Uterus (tissue), 2 donors: ENCODE data around the gene NPIPA8.
"Not testable (repeated sequence)": the region's sequence is repeated elsewhere in the genome, so short reads cannot be mapped to it uniquely, and the experiment has no call there.

Source experiments
- POLR2A ChIP-seq, 2 donors: fragments of 450-650 bp; IDR thresholded peaks; one replicate each; pipeline ENCODE4 v1.6.1; 2016; ENCODE audit warnings: antibody characterized with exemption in 2 of 2, mild to moderate bottlenecking in 1 of 2, moderate library complexity in 1 of 2
- TF ChIP-seq, protein P1 (sequence below), 4 experiments: fragments of 200-600 bp in 2 of 4; fragments of 450-650 bp in 2 of 4; sonication (generic) in 2 of 4; IDR thresholded peaks; one replicate each; pipeline ENCODE4 v1.5.1; 2016 to 2019; ENCODE audit warnings: antibody characterized with exemption in 4 of 4, mild to moderate bottlenecking in 2 of 4, moderate library complexity in 1 of 4

DNA sequence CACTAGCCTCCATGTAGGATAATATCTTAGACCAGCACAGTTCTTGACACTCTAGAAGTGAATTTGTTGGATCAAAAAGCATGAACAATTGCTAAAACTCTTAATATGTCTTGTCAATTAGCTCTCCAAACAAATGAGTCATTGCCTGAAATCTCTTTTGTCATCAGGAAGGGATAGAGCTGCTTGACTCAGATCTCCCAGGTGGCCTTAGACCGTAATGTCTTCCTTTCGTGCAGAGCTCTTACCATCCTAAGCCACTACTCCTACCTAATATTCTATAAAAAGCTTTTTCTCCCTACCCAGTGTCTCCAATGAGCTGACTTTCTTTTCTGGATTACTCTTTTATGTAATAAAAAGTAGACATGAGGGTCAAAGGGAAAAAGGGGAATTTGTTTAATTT, 66.4 kb downstream of the NPIPA8 start:
- TF ChIP-seq, protein P1, sequence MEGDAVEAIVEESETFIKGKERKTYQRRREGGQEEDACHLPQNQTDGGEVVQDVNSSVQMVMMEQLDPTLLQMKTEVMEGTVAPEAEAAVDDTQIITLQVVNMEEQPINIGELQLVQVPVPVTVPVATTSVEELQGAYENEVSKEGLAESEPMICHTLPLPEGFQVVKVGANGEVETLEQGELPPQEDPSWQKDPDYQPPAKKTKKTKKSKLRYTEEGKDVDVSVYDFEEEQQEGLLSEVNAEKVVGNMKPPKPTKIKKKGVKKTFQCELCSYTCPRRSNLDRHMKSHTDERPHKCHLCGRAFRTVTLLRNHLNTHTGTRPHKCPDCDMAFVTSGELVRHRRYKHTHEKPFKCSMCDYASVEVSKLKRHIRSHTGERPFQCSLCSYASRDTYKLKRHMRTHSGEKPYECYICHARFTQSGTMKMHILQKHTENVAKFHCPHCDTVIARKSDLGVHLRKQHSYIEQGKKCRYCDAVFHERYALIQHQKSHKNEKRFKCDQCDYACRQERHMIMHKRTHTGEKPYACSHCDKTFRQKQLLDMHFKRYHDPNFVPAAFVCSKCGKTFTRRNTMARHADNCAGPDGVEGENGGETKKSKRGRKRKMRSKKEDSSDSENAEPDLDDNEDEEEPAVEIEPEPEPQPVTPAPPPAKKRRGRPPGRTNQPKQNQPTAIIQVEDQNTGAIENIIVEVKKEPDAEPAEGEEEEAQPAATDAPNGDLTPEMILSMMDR (IDR thresholded peaks at IDR 0.05), result not testable (repeated sequence)
- TF ChIP-seq POLR2A (IDR thresholded peaks at IDR 0.05), result not testable (repeated sequence)
